ENCODE results near the gene TOR4A. TPM values are rescaled to one million over a fixed set of nuclear protein-coding genes. Genes with fewer than 3 reads are reported as not detected.
"Not testable (repeated sequence)": the region's sequence is repeated elsewhere in the genome, so short reads cannot be mapped to it uniquely, and the experiment has no call there.

The TOR4A gene
- total RNA-seq, 8 experiments from 2014 or later: 0.11 to 14.2 (median 0.71) TPM

DNA sequence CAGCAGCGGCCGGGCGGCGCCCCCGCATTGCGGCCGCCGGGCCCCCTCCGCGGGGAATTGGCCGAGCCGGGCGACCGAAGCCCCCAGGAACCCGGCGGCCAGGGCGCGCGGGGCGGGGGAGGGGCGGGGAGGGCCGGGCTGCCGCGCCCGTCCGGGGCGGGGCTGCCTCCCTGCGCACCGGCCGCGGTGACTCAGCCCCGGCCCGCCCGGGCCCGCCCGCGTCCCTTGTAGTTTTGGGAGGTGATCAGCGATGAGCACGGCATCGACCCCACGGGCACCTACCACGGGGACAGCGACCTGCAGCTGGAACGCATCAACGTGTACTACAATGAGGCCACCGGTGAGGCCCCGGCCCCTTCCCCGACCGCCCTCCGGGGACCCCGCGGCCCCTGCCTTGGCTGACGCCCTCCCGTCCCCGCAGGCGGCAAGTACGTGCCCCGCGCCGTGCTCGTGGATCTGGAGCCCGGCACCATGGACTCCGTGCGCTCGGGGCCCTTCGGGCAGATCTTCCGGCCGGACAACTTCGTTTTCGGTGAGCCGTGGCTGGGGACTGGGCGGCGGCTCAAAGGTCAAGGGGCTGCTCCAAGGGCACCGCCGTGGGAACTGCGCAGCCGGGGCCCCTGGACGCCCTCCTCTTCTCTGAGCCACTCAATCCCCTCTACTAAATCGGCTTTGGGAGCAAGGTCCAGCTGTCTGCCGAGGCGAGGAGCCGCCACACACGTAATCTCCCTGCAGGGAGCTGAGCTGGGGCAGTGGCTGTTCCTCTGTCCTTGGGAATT lies 35.8 kb upstream of the TOR4A start:
- H3K27ac ChIP-seq: peak overlapping the region; percentile 70 to 80
- peaks cover 12 to 19% of the 10 kb centered on the region in 2 donors for H3K4me1 ChIP-seq (replicated peaks in 1 of 2)
- peak overlapping the region; percentile 66 to 92 (median 78) for H3K4me3 ChIP-seq
- 0% methylated on average over 9 of the region's 83 CpGs; no CpG with 5 or more reads in 9 of the 10 experiments for WGBS, 10 experiments
- ATAC-seq (replicated peaks in 6 of 8): peak; percentile 1 to 10 (median 5)
- in situ Hi-C loops (cut with MboI; ENCODE audit: low pct_unique_long_range_greater_than_20kb in 2 of 9, low sequenced_read_pairs in 9 of 9, unreplicated experiment in 9 of 9): loop anchor here in 1 of 9 experiments (25.0 kb wide), 1 partner anchor 129 kb away; the partner anchor contains the start of gene DPP7

DNA sequence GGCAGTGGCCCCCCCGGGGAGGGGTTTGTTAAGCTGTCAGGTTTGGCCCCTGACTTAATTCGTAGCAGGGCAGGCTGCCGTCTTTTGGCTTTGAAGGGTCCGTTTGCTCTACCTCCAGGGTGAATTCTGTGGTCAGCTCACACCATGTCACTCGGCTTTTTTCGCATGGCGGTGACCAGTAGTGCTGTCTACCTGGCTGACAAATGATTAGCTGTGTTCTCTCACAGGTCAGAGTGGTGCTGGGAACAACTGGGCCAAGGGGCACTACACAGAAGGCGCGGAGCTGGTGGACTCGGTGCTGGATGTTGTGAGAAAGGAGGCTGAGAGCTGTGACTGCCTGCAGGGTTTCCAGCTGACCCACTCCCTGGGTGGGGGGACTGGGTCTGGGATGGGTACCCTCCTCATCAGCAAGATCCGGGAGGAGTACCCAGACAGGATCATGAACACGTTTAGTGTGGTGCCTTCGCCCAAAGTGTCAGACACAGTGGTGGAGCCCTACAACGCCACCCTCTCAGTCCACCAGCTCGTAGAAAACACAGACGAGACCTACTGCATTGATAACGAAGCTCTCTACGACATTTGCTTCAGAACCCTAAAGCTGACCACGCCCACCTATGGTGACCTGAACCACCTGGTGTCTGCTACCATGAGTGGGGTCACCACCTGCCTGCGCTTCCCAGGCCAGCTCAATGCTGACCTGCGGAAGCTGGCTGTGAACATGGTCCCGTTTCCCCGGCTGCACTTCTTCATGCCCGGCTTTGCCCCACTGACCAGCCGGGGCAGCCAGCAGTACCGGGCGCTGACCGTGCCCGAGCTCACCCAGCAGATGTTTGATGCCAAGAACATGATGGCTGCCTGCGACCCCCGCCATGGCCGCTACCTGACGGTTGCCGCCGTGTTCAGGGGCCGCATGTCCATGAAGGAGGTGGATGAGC lies 35.0 kb upstream of the TOR4A start:
- in situ Hi-C loops (cut with MboI; ENCODE audit: low pct_unique_long_range_greater_than_20kb in 2 of 9, low sequenced_read_pairs in 9 of 9, unreplicated experiment in 9 of 9): loop anchor here in 1 of 9 experiments (25.0 kb wide), 1 partner anchor 130 kb away; the partner anchor contains the start of gene DPP7
- no peak for ATAC-seq (replicated peaks in 6 of 8)
- no peak overlapping the region for H3K27ac ChIP-seq
- 0 to 80% (median 71%) methylated on average over 1 to 10 of the region's 36 CpGs; no CpG with 5 or more reads in 3 of the 10 experiments for WGBS, 10 experiments
- H3K4me3 ChIP-seq: peak overlapping the region; percentile 66 to 92 (median 78)
- peaks cover 8 to 19% of the 10 kb centered on the region in 2 donors for H3K4me1 ChIP-seq (replicated peaks in 1 of 2)

GRCh38 chr9:137243266-137243625 lies 34.3 kb upstream of the TOR4A start:
- not testable (repeated sequence) for H3K27ac ChIP-seq; ATAC-seq (replicated peaks in 6 of 8); H3K4me3 ChIP-seq
- in situ Hi-C loops (cut with MboI; ENCODE audit: low pct_unique_long_range_greater_than_20kb in 2 of 9, low sequenced_read_pairs in 9 of 9, unreplicated experiment in 9 of 9): loop anchor here in 1 of 9 experiments (25.0 kb wide), 1 partner anchor 131 kb away; the partner anchor contains the start of gene DPP7
- peaks cover 8 to 22% of the 10 kb centered on the region in 2 donors for H3K4me1 ChIP-seq (replicated peaks in 1 of 2)
- WGBS, 10 experiments: 94 to 100% methylated on average over 3 of the region's 18 CpGs; no CpG with 5 or more reads in 8 of the 10 experiments

DNA sequence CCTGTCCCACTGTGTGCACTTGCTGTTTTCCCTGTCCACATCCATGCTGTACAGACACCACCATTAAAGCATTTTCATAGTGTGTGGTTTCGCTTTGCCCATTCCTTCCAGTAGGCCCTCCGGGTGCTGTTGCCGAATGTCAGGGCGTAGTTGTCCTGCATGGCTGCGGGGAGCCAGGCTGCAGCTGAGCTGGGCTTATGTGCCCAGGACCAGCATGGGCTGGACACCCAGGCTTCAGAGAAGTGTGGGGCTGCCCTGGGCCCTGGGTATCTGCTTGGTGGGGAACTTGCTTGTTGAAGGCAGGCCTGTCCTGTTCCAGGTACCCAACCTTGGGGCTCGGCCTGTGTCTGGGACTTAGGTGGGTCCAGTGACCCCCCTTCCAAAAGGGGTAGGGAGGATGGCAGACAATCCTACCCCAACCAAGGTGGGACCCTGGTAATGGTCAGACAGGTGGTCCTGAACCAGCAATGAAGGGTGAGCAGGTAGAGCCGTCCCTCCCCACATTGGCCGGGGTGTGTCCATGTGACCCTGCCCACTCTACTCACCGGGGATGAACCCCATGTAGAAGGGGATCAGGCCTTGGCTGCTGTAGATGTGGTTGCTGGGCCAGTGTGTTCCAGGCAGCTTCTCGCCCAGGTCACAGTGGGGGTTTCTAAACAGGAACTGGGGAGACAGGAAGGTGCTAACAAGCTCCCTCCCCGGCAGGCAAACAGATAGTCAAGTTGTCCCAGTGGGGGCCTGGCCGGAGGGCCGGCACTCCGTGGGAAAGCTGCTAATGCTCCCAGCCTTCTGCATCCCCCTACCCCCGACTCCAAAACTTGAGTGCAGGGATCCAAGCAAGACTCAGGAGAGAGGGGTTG lies 33.7 kb upstream of the TOR4A start:
- ATAC-seq (replicated peaks in 6 of 8): peak in 1 of 8 experiments; percentile 0
- Histone ChIP-seq H3K4me1 (replicated peaks in 1 of 2) (peaks cover 8 to 22% of the 10 kb centered on the region in 2 donors), H3K4me3 (no peak overlapping the region), H3K27ac (no peak overlapping the region)
- in situ Hi-C loops (cut with MboI; ENCODE audit: low pct_unique_long_range_greater_than_20kb in 2 of 9, low sequenced_read_pairs in 9 of 9, unreplicated experiment in 9 of 9): loop anchor here in 1 of 9 experiments (25.0 kb wide), 1 partner anchor 132 kb away; the partner anchor contains the start of gene DPP7
- 27 to 100% (median 80%) methylated on average over 1 to 7 of the region's 15 CpGs; no CpG with 5 or more reads in 3 of the 10 experiments for WGBS, 10 experiments

- H3K4me3 ChIP-seq: no peak overlapping the region
- peak in 1 of 8 experiments; percentile 0 for ATAC-seq (replicated peaks in 6 of 8)
- no peak overlapping the region for H3K27ac ChIP-seq
- in situ Hi-C loops (cut with MboI; ENCODE audit: low pct_unique_long_range_greater_than_20kb in 2 of 9, low sequenced_read_pairs in 9 of 9, unreplicated experiment in 9 of 9): loop anchor here in 1 of 9 experiments (25.0 kb wide), 1 partner anchor 132 kb away; the partner anchor contains the start of gene DPP7
- peaks cover 4 to 16% of the 10 kb centered on the region in 2 donors for H3K4me1 ChIP-seq (replicated peaks in 1 of 2)
- 10 to 93% (median 83%) methylated on average over 1 to 10 of the region's 36 CpGs; no CpG with 5 or more reads in 5 of the 10 experiments for WGBS, 10 experiments
These were observed 32.8 kb upstream of the TOR4A start for GRCh38 chr9:137244486-137245449.

DNA sequence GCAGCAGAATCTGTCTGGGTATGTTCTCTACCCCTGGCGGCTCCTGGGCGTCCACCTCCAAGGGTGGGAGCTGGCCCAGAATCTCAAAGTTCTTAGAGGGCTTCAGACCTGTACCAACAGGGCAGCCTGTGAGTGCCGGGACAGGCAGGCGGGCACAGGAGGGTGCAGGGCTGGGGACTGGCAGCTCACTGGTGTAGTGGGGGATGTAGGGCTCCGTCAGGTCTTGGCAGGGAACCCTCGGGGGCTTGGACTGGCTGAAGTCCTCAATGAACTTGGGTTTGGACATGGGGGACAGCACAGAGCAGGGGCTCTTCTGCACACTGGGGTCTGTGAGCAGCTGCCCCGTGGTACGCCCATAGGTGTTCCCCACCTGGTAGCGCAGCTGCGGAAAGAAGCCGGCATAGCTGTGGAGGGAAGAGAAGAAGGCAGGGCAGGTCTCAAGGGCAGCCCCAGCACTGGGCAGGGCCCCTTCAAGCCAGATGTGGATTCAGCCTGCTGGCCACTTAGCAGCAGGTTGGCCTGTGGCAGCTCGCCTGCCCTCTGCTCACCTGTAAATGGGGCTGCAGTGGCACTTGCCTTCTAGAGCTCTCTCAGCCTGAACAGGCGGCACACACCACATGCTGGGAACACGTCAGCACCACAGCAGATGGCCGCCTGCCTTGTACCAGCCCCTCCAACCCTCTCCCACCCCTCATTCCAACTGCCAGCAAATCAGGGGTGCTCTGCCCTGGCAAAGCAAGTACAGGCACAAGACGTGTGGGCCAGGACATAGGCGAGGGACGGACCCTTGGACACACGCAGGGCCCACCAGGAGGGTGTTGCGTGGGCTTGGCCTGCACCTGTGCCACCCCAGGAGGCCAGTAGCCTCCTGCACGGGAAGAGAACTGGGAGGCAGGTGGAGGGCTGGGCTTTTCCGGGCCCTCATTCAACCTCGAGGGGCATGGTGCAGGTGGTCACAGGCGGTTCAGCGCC lies 31.8 kb upstream of the TOR4A start:
- H3K4me1 ChIP-seq (replicated peaks in 1 of 2): peaks cover 4 to 16% of the 10 kb centered on the region in 2 donors
- no peak overlapping the region for H3K27ac ChIP-seq
- no peak overlapping the region for H3K4me3 ChIP-seq
- in situ Hi-C loops (cut with MboI; ENCODE audit: low pct_unique_long_range_greater_than_20kb in 2 of 9, low sequenced_read_pairs in 9 of 9, unreplicated experiment in 9 of 9): loop anchor here in 1 of 9 experiments (25.0 kb wide), 1 partner anchor 133 kb away; the partner anchor contains the start of gene DPP7
- ATAC-seq (replicated peaks in 6 of 8): no peak
- 80 to 100% (median 90%) methylated on average over 1 to 2 of the region's 25 CpGs; no CpG with 5 or more reads in 6 of the 10 experiments for WGBS, 10 experiments

DNA sequence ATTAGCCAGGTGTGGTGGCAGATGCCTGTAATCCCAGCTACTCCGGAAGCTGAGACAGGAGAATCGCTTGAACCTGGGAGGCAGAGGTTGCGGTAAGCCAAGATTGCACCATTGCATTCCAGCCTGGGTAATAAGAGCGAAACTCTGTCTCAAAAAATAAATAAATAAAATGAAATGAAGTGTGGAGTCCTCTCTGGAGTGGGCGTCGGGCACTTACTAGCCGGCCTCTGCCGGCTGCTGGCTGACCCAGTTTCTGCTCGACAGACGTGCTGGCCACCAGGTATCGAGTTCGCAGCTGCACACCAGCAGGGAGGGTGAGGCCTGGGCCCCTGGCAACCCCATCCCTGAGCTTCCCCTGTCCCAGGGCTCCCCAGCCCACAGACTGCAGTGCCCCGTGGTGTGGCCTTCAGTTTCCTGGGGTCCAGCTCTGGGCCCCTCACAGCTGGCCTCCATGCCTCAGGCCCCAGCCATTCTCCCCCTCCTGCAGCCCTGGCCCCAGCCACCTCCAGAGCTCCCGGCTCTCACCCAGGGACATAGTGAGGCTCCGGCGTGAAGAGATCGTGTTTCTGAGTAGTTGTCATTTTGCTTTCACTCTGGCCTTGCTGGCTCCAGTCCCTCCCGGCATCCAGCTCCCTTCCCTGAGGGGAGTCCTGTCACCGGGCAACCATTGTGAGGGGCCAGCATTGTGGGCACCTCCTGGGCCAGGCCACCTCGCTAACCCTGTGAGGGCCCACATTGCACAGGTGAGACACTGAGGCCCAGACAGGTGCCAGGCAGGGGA lies 30.2 kb upstream of the TOR4A start:
- Histone ChIP-seq H3K27ac (peak overlapping the region in 1 of 2 donors; percentile 42), H3K4me1 (replicated peaks in 1 of 2) (peaks cover 13 to 29% of the 10 kb centered on the region in 2 donors), H3K4me3 (no peak overlapping the region)
- WGBS, 10 experiments: 73 to 95% (median 80%) methylated on average over 1 to 9 of the region's 20 CpGs; no CpG with 5 or more reads in 5 of the 10 experiments
- in situ Hi-C loops (cut with MboI; ENCODE audit: low pct_unique_long_range_greater_than_20kb in 2 of 9, low sequenced_read_pairs in 9 of 9, unreplicated experiment in 9 of 9): loop anchor here in 1 of 9 experiments (25.0 kb wide), 1 partner anchor 135 kb away; the partner anchor contains the start of gene DPP7
- no peak for ATAC-seq (replicated peaks in 6 of 8)

DNA sequence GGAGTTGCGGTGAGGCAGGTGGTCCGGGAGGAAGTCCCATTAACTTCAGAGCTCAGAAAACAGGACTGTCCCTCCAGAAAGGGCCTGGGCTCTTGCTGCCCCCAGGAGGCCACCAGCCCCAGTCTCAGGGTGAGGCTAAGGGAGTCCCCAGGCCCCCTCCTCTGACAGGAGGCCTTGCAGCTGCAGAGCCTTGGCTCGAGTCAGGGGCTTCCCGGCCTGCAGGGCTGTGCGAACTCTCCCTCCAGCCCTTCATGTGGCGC lies 29.7 kb upstream of the TOR4A start:
- WGBS, 10 experiments: 94 to 100% (median 95%) methylated on average over 1 to 4 of the region's 6 CpGs; no CpG with 5 or more reads in 7 of the 10 experiments
- Histone ChIP-seq H3K4me3 (no peak overlapping the region), H3K27ac (no peak overlapping the region), H3K4me1 (replicated peaks in 1 of 2) (peaks cover 11 to 27% of the 10 kb centered on the region in 2 donors)
- in situ Hi-C loops (cut with MboI; ENCODE audit: low pct_unique_long_range_greater_than_20kb in 2 of 9, low sequenced_read_pairs in 9 of 9, unreplicated experiment in 9 of 9): loop anchor here in 1 of 9 experiments (25.0 kb wide), 1 partner anchor 136 kb away; the partner anchor contains the start of gene DPP7
- ATAC-seq (replicated peaks in 6 of 8): no peak

GRCh38 chr9:137250329-137251193 lies 27.0 kb upstream of the TOR4A start:
- Histone ChIP-seq H3K4me1 (replicated peaks in 1 of 2) (peaks cover 16 to 36% of the 10 kb centered on the region in 2 donors), H3K27ac (peak overlapping the region in 1 of 2 donors; percentile 57), H3K4me3 (no peak overlapping the region)
- in situ Hi-C loops (cut with MboI; ENCODE audit: low pct_unique_long_range_greater_than_20kb in 2 of 9, low sequenced_read_pairs in 9 of 9, unreplicated experiment in 9 of 9): no loop called here
- WGBS, 10 experiments: 30 to 79% (median 73%) methylated on average over 2 to 3 of the region's 18 CpGs; no CpG with 5 or more reads in 7 of the 10 experiments
- ATAC-seq (replicated peaks in 6 of 8): no peak

Measured in motor neuron (in vitro differentiated cells).